Vagina (tissue), 2 donors: Measurements from ENCODE around the gene DMRTC2. TPM values are rescaled to one million over a fixed set of nuclear protein-coding genes. Genes with fewer than 3 reads are reported as not detected.

Experiments
- DNase-seq, 2 donors: peaks; one replicate each; pipeline ENCODE4 v3.0.0-alpha.2; 2017; ENCODE audit errors: extremely low spot score in 2 of 2
- H3K27ac ChIP-seq: fragments of 200-600 bp; sonication (generic); one replicate; pipeline ENCODE4 v1.5.1; 2019
- H3K27me3 ChIP-seq: fragments of 200-600 bp; sonication (generic); one replicate; pipeline ENCODE4 v1.5.1; 2019
- H3K36me3 ChIP-seq, 2 donors: fragments of 200-600 bp; sonication (generic); one replicate each; pipeline ENCODE4 v1.5.1; 2017 to 2019
- H3K4me1 ChIP-seq: fragments of 200-600 bp; sonication (generic); one replicate; pipeline ENCODE4 v1.5.1; 2019
- H3K4me3 ChIP-seq, 2 donors: fragments of 200-600 bp; sonication (generic); 1 replicate in 1 of 2; 2 replicates in 1 of 2; pipeline ENCODE4 v1.5.1; 2016 to 2019
- H3K9me3 ChIP-seq: fragments of 200-600 bp; sonication (generic); one replicate; pipeline ENCODE4 v1.5.1; 2019
- POLR2A ChIP-seq, 2 donors: fragments of 450-650 bp; IDR thresholded peaks; one replicate each; pipeline ENCODE4 v1.6.1; 2017; ENCODE audit warnings: antibody characterized with exemption in 2 of 2, mild to moderate bottlenecking in 2 of 2, moderate library complexity in 2 of 2
- POLR2AphosphoS5 ChIP-seq, 2 donors: sonication (generic); formaldehyde crosslinking; IDR thresholded peaks; one replicate each; pipeline ENCODE4 v1.9.0; 2017; ENCODE audit warnings: antibody characterized with exemption in 2 of 2, mild to moderate bottlenecking in 2 of 2, low read depth in 1 of 2; ENCODE audit not compliant: insufficient read depth in 1 of 2
- intact Hi-C: fragments of 100-400 bp; cut with DNase I; formaldehyde crosslinking; loops from one replicate; pipeline ENCODE4 v1.15.1; 2023
- total RNA-seq: library from RNA; depleted of rRNA; stranded (reverse); fragments of >200 nt; gene quantifications from one replicate; pipeline ENCODE4 v1.2.3, GENCODE V29; 2016
- TF ChIP-seq, protein P1 (sequence below), 3 experiments: fragments of 450-650 bp in 2 of 3; fragments of 200-600 bp in 1 of 3; sonication (generic) in 1 of 3; IDR thresholded peaks; one replicate each; pipeline ENCODE4 v1.5.1; 2017 to 2019; ENCODE audit warnings: antibody characterized with exemption in 3 of 3, mild to moderate bottlenecking in 2 of 3, moderate library complexity in 2 of 3

DMRTC2 gene
- total RNA-seq, 1 donor from 2014 or later = not detected

GRCh38 chr19:41859618-41860418 lies 15.0 kb downstream of the DMRTC2 start, which contains the start of gene RPS19:
Gene RPS19 (plus strand): TSS chr19:41860255. CDS start chr19:41860775, 520 bp downstream.
- TF ChIP-seq POLR2AphosphoS5 (IDR thresholded peaks at IDR 0.05; ENCODE audit: insufficient read depth in 1 of 2, low read depth in 1 of 2) (peak; percentile 94 to 97), POLR2A (IDR thresholded peaks at IDR 0.05) (no peak)
- TF ChIP-seq, protein P1, sequence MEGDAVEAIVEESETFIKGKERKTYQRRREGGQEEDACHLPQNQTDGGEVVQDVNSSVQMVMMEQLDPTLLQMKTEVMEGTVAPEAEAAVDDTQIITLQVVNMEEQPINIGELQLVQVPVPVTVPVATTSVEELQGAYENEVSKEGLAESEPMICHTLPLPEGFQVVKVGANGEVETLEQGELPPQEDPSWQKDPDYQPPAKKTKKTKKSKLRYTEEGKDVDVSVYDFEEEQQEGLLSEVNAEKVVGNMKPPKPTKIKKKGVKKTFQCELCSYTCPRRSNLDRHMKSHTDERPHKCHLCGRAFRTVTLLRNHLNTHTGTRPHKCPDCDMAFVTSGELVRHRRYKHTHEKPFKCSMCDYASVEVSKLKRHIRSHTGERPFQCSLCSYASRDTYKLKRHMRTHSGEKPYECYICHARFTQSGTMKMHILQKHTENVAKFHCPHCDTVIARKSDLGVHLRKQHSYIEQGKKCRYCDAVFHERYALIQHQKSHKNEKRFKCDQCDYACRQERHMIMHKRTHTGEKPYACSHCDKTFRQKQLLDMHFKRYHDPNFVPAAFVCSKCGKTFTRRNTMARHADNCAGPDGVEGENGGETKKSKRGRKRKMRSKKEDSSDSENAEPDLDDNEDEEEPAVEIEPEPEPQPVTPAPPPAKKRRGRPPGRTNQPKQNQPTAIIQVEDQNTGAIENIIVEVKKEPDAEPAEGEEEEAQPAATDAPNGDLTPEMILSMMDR (IDR thresholded peaks at IDR 0.05) = peak; percentile 6 to 77 (median 33)
- Histone ChIP-seq H3K27me3 (no peaks in the 10 kb centered on the region), H3K4me3 (peak within 1 kb of the TSS; percentile 94 to 95), H3K27ac (peak within 1 kb of the TSS; percentile 92), H3K36me3 (peaks cover 0 to 28% of the 10 kb centered on the region in 2 donors), H3K9me3 (no peaks in the 10 kb centered on the region), H3K4me1 (peaks cover 41% of the 10 kb centered on the region)
- peak; percentile 98 to 99 for DNase-seq
- intact Hi-C loops = no loop called here

GRCh38 chr19:41860419-41861115 lies 15.7 kb downstream of the DMRTC2 start:
- peak overlapping the region; percentile 92 for H3K27ac ChIP-seq
- TF ChIP-seq, protein P1 (IDR thresholded peaks at IDR 0.05) = no peak
- TF ChIP-seq POLR2A (IDR thresholded peaks at IDR 0.05) (no peak), POLR2AphosphoS5 (IDR thresholded peaks at IDR 0.05; ENCODE audit: insufficient read depth in 1 of 2, low read depth in 1 of 2) (no peak)
- peaks cover 0 to 35% of the 10 kb centered on the region in 2 donors for H3K36me3 ChIP-seq
- H3K4me1 ChIP-seq = peaks cover 44% of the 10 kb centered on the region
- peak overlapping the region; percentile 94 to 95 for H3K4me3 ChIP-seq
- no peaks in the 10 kb centered on the region for H3K9me3 ChIP-seq
- DNase-seq = no peak
- no peaks in the 10 kb centered on the region for H3K27me3 ChIP-seq
- intact Hi-C loops = no loop called here

- DNase-seq = no peak
- Histone ChIP-seq H3K27ac (peak overlapping the region; percentile 92), H3K4me3 (peak overlapping the region; percentile 94 to 95), H3K4me1 (peaks cover 50% of the 10 kb centered on the region), H3K36me3 (peaks cover 0 to 35% of the 10 kb centered on the region in 2 donors), H3K9me3 (no peaks in the 10 kb centered on the region), H3K27me3 (no peaks in the 10 kb centered on the region)
- TF ChIP-seq, protein P1 (IDR thresholded peaks at IDR 0.05) = no peak
- TF ChIP-seq POLR2AphosphoS5 (IDR thresholded peaks at IDR 0.05; ENCODE audit: insufficient read depth in 1 of 2, low read depth in 1 of 2) = no peak
- no peak for TF ChIP-seq POLR2A (IDR thresholded peaks at IDR 0.05)
- intact Hi-C loops = no loop called here
These were observed 16.4 kb downstream of the DMRTC2 start for GRCh38 chr19:41861116-41861768.

DNA sequence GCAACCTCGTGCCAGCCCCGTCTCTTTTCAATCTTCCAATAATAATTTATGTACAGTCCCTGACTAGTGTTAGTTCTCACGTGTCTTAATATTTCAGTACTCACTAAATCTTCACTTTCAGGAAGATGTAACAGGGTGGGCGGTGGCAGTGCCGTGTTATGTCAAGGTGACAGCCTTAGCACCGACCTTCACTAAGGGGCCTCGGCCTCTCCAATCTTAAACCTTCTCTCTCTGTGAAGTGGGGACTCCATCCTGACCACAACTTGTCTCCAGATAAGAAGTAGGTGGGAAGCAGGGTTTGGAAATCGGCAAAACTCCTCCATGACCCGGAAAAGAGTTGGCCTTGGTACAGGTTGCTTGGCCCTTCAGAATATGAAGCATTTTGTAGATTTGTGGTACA lies 17.0 kb downstream of the DMRTC2 start:
- H3K9me3 ChIP-seq = no peaks in the 10 kb centered on the region
- intact Hi-C loops = no loop called here
- H3K4me1 ChIP-seq = peaks cover 56% of the 10 kb centered on the region
- H3K27ac ChIP-seq = no peak overlapping the region
- no peaks in the 10 kb centered on the region for H3K27me3 ChIP-seq
- peaks cover 0 to 35% of the 10 kb centered on the region in 2 donors for H3K36me3 ChIP-seq
- TF ChIP-seq POLR2A (IDR thresholded peaks at IDR 0.05) = no peak
- TF ChIP-seq, protein P1 (IDR thresholded peaks at IDR 0.05) = no peak
- no peak for TF ChIP-seq POLR2AphosphoS5 (IDR thresholded peaks at IDR 0.05; ENCODE audit: insufficient read depth in 1 of 2, low read depth in 1 of 2)
- H3K4me3 ChIP-seq = no peak overlapping the region
- no peak for DNase-seq
